Kidney epithelial cell (primary cell): ENCODE measurements around the gene PINLYP. TPM values are rescaled to one million over a fixed set of nuclear protein-coding genes. Genes with fewer than 3 reads are reported as not detected.
A peak's percentile ranks its signal among the peaks of the same experiment; 100 is the strongest.

Experiments
- DNase-seq: peaks from one replicate; pipeline ENCODE4 v3.0.0-alpha.2; 2010; ENCODE audit warnings: low read depth
- H3K27me3 ChIP-seq: 2 replicates; pipeline ENCODE4 v1.6.0; 2011; ENCODE audit warnings: low read length; ENCODE audit not compliant: control insufficient read depth, insufficient read depth
- H3K36me3 ChIP-seq: 2 replicates; pipeline ENCODE4 v1.5.1; 2011; ENCODE audit warnings: low read length; ENCODE audit not compliant: control insufficient read depth, insufficient read depth
- H3K4me3 ChIP-seq: 2 replicates; pipeline ENCODE4 v1.5.1; 2011; ENCODE audit warnings: low read depth, mild to moderate bottlenecking, control low read depth, low read length
- CTCF ChIP-seq: IDR thresholded peaks from 2 replicates; pipeline ENCODE4 v1.5.1; 2011; ENCODE audit warnings: mild to moderate bottlenecking, moderate library complexity, low read length, control low read depth, inconsistent platforms; ENCODE audit not compliant: insufficient read depth, poor library complexity, severe bottlenecking
- total RNA-seq: library from RNA; depleted of rRNA; stranded (reverse); fragments of >200 nt; gene quantifications from 2 replicates; pipeline ENCODE4 v1.2.3, GENCODE V29; 2015

Gene PINLYP
- total RNA-seq, 1 donor from 2014 or later = 3.1 TPM

- peaks cover 2% of the 10 kb centered on the region for H3K36me3 ChIP-seq
- H3K27me3 ChIP-seq = no peaks in the 10 kb centered on the region
- no peak for TF ChIP-seq CTCF
- H3K4me3 ChIP-seq = peak overlapping the region; percentile 67
- no peak for DNase-seq
Observed at GRCh38 chr19:43595605-43595998, 20.0 kb downstream of the PINLYP start.

GRCh38 chr19:43595999-43596841 is 20.6 kb downstream of the PINLYP start, which contains the start of the genes IRGQ and ZNF576:
Gene IRGQ (minus strand): TSS chr19:43596134. CDS start chr19:43595338, 796 bp downstream.
Gene ZNF576 (plus strand): TSS chr19:43596595. CDS start chr19:43597109, 514 bp downstream.
- DNase-seq = peak; percentile 98
- TF ChIP-seq CTCF = no peak
- H3K27me3 ChIP-seq = no peaks in the 10 kb centered on the region
- peak within 1 kb of the TSS; percentile 67 for H3K4me3 ChIP-seq
- peaks cover 2% of the 10 kb centered on the region for H3K36me3 ChIP-seq

GRCh38 chr19:43596842-43597461 is 21.4 kb downstream of the PINLYP start:
- H3K27me3 ChIP-seq = no peaks in the 10 kb centered on the region
- H3K4me3 ChIP-seq = peak overlapping the region; percentile 63
- no peak for TF ChIP-seq CTCF
- no peak for DNase-seq
- peaks cover 2% of the 10 kb centered on the region for H3K36me3 ChIP-seq

DNA sequence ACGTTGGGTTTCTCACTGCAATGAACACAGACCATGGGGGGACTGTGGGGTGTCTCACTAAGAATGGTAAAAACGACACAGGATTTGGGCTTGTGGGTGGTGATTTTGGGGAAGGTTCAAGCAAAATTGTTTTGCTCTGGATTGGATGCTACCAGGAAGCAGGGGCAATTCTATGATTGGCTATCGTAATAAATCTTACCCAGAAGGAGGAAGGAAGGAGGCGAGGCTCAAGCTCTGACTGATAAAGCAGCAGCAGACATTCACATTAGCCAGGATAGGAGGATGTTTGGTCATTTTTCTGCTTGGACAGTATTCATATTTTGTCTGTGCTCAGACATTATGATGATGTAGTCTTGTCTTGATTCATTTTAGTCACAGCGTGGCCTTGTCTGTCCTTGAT is 22.3 kb downstream of the PINLYP start:
- DNase-seq = no peak
- Histone ChIP-seq H3K36me3 (peaks cover 1% of the 10 kb centered on the region), H3K4me3 (no peak overlapping the region), H3K27me3 (no peaks in the 10 kb centered on the region)
- no peak for TF ChIP-seq CTCF

DNA sequence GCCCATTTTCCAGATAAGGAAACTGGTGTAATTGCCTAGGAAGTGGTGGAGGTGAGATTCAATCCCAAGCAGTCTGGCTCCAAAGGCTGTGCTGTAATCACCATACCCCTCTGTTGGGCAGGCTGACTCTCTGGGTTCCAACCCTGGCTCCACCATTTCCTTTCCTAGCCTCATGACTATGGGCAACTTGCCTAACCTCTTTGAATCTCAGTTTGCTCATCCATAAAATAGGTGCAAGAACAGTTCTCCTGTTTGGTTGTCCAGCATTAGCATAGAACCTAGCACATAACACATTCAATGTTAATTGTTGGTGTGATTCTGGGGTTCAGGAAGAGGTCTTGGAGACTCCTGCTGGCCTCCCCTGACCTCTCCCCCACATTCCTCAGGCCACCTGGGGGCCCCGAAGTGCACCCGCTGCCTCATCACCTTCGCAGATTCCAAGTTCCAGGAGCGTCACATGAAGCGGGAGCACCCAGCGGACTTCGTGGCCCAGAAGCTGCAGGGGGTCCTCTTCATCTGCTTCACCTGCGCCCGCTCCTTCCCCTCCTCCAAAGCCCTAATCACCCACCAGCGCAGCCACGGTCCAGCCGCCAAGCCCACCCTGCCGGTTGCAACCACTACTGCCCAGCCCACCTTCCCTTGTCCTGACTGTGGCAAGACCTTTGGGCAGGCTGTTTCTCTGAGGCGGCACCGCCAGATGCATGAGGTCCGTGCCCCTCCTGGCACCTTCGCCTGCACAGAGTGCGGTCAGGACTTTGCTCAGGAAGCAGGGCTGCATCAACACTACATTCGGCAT is 23.0 kb downstream of the PINLYP start:
- no peaks in the 10 kb centered on the region for H3K36me3 ChIP-seq

More for the DNA sequence above, 23.0 kb downstream of the PINLYP start:
- DNase-seq = no peak
- Histone ChIP-seq H3K4me3 (no peak overlapping the region), H3K27me3 (no peaks in the 10 kb centered on the region)
- TF ChIP-seq CTCF = no peak
